OCI-LY1 (cell line): ENCODE results near the gene CPT2.

Source experiments
- EZH2 ChIP-seq: fragments of 200-600 bp; sonication (generic), shearing (Covaris generic); IDR thresholded peaks from 2 replicates; pipeline ENCODE4 v1.8.0; 2017; ENCODE audit warnings: borderline replicate concordance, mixed run types, mild to moderate bottlenecking, antibody characterized with exemption, low read length, moderate library complexity, mixed read lengths
- TF ChIP-seq, protein P1 (sequence below): fragments of 200-600 bp; sonication (generic), shearing (Covaris generic); IDR thresholded peaks from 2 replicates; pipeline ENCODE4 v1.5.1; 2017; ENCODE audit warnings: mild to moderate bottlenecking, antibody characterized with exemption, low read length, moderate library complexity, mixed read lengths

DNA sequence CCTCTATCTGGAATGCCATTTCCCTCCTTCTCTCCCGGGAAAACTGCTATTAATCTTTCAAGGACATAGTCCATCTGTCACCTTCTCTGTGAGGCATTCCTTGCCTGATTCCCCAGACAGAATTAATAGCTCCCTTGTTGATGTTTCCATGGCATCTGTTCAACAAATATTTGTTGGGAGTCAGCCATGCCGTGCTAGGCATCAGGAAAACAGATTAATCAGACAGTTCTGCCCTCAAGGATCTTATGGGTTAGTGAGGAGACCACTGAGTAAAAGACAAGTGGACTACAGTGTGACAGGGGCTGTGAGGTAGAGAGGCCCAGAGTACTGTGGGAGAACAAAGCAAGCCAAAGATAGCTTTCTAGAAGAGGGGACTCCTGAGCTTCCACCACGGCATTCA is 53.1 kb downstream of the CPT2 start:
- TF ChIP-seq, protein P1, sequence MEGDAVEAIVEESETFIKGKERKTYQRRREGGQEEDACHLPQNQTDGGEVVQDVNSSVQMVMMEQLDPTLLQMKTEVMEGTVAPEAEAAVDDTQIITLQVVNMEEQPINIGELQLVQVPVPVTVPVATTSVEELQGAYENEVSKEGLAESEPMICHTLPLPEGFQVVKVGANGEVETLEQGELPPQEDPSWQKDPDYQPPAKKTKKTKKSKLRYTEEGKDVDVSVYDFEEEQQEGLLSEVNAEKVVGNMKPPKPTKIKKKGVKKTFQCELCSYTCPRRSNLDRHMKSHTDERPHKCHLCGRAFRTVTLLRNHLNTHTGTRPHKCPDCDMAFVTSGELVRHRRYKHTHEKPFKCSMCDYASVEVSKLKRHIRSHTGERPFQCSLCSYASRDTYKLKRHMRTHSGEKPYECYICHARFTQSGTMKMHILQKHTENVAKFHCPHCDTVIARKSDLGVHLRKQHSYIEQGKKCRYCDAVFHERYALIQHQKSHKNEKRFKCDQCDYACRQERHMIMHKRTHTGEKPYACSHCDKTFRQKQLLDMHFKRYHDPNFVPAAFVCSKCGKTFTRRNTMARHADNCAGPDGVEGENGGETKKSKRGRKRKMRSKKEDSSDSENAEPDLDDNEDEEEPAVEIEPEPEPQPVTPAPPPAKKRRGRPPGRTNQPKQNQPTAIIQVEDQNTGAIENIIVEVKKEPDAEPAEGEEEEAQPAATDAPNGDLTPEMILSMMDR, result no peak
- TF ChIP-seq EZH2, result no peak
